ENCODE measurements around the gene XRCC6. TPM values are rescaled to one million over a fixed set of nuclear protein-coding genes. Genes with fewer than 3 reads are reported as not detected.

Gene XRCC6
- total and polyA plus RNA-seq, 2 of the 13 experiments (the other 11 are each of a cell fraction or from before 2014, with no cell fraction given): 124 to 625 TPM

- TF ChIP-seq ZNF460 (CRISPR knock-in tag; IDR thresholded peaks at IDR 0.05; ENCODE audit: borderline replicate concordance) (no peak), ZBTB3 (CRISPR knock-in tag; IDR thresholded peaks at IDR 0.05; ENCODE audit: borderline replicate concordance, low read depth) (0 out of 2 replicates have a peak, but pooled peaks have one; percentile 35), ZNF792 (CRISPR knock-in tag; IDR thresholded peaks at IDR 0.05) (no peak), CCDC6 (CRISPR knock-in tag; IDR thresholded peaks at IDR 0.05) (no peak), NONO (IDR thresholded peaks at IDR 0.05) (no peak), NONO (CRISPR knock-in tag; conservative IDR thresholded peaks at IDR 0.05) (peak; percentile 15; the same call in 1 of the 2 replicates), SAFB2 (CRISPR knock-in tag; IDR thresholded peaks at IDR 0.05; ENCODE audit: borderline replicate concordance, low read depth) (no peak), DR1 (CRISPR knock-in tag; IDR thresholded peaks at IDR 0.05) (no peak; the same call in none of the 2 replicates), AKAP8 (CRISPR knock-in tag; IDR thresholded peaks at IDR 0.05) (no peak), CCAR2 (optimal IDR thresholded peaks at IDR 0.05; ENCODE audit: low read depth, low read length) (no peak), TAF1 (CRISPR knock-in tag; IDR thresholded peaks at IDR 0.05) (peak; percentile 89), ZNF431 (CRISPR knock-in tag; IDR thresholded peaks at IDR 0.05; ENCODE audit: borderline replicate concordance, low read depth) (peak; percentile 3; the same call in 1 of the 2 replicates), ZNF362 (CRISPR knock-in tag; IDR thresholded peaks at IDR 0.05; ENCODE audit: borderline replicate concordance) (no peak; the same call in 1 of the 2 replicates), HHEX (CRISPR knock-in tag; IDR thresholded peaks at IDR 0.05) (no peak), ZNF781 (CRISPR knock-in tag; IDR thresholded peaks at IDR 0.05; ENCODE audit: borderline replicate concordance, not compliant biosample characterization) (no peak), ZNF558 (CRISPR knock-in tag; IDR thresholded peaks at IDR 0.05; ENCODE audit: borderline replicate concordance) (peak; percentile 16; the same call in 1 of the 2 replicates), ADNP (CRISPR knock-in tag; IDR thresholded peaks at IDR 0.05) (no peak), BRD4 (CRISPR knock-in tag; IDR thresholded peaks at IDR 0.05) (no peak), STAT5B (CRISPR knock-in tag; IDR thresholded peaks at IDR 0.05) (no peak), ZNF496 (CRISPR knock-in tag; IDR thresholded peaks at IDR 0.05; ENCODE audit: insufficient replicate concordance) (no peak), GABPA (IDR thresholded peaks at IDR 0.05; ENCODE audit: low read depth, low read length) (no peak), GABPA (CRISPR knock-in tag; IDR thresholded peaks at IDR 0.05; ENCODE audit: low read depth) (no peak), TOE1 (CRISPR knock-in tag; IDR thresholded peaks at IDR 0.05) (no peak), RAD21 (CRISPR knock-in tag; IDR thresholded peaks at IDR 0.05) (no peak), CSRNP2 (CRISPR knock-in tag; conservative IDR thresholded peaks at IDR 0.05; ENCODE audit: low read depth) (no peak), MED1 (CRISPR knock-in tag; IDR thresholded peaks at IDR 0.05) (peak; percentile 55; the same call in 1 of the 2 replicates), WIZ (CRISPR knock-in tag; IDR thresholded peaks at IDR 0.05) (no peak), ZNF782 (CRISPR knock-in tag; IDR thresholded peaks at IDR 0.05; ENCODE audit: borderline replicate concordance) (0 out of 2 replicates have a peak, but pooled peaks have one; percentile 30), ZNF530 (CRISPR knock-in tag; IDR thresholded peaks at IDR 0.05; ENCODE audit: low read depth) (no peak), ATRX (CRISPR knock-in tag; IDR thresholded peaks at IDR 0.05; ENCODE audit: borderline replicate concordance) (no peak)
- TF ChIP-seq, protein P1, sequence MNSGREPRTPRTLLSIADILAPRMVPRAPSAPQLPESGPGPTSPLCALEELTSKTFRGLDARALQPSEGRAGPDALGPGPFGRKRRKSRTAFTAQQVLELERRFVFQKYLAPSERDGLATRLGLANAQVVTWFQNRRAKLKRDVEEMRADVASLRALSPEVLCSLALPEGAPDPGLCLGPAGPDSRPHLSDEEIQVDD (CRISPR knock-in tag; IDR thresholded peaks at IDR 0.05; ENCODE audit: borderline replicate concordance): no peak
Observed at GRCh38 chr22:41620589-41621098, 451 bp upstream of the XRCC6 start, which contains the start of gene DESI1 (continued).
